Mesenchymal stem cell (in vitro differentiated cells and primary cell): ENCODE data around the gene ARPC5.

Experiments
- DNase-seq: peaks from one replicate; pipeline ENCODE4 v3.0.0-alpha.2; 2013
- H2AFZ ChIP-seq: one replicate; pipeline ENCODE4 v1.6.1; 2013; ENCODE audit warnings: low read depth, mild to moderate bottlenecking, control low read depth, inconsistent platforms, low read length, moderate library complexity
- H2AK5ac ChIP-seq: 2 replicates; pipeline ENCODE4 v1.6.1; 2013; ENCODE audit warnings: low read length, moderate library complexity, mild to moderate bottlenecking, inconsistent platforms; ENCODE audit not compliant: severe bottlenecking
- H2BK120ac ChIP-seq: one replicate; pipeline ENCODE4 v1.6.1; 2013; ENCODE audit warnings: low read depth, mild to moderate bottlenecking, inconsistent platforms, low read length, moderate library complexity
- H2BK12ac ChIP-seq, 2 experiments: one replicate each; pipeline ENCODE4 v1.6.1; 2013; ENCODE audit warnings: inconsistent platforms in 2 of 2, low read length in 2 of 2, mild to moderate bottlenecking in 2 of 2, moderate library complexity in 2 of 2, control low read depth in 1 of 2
- H2BK15ac ChIP-seq: one replicate; pipeline ENCODE4 v1.6.1; 2013; ENCODE audit warnings: mild to moderate bottlenecking, low read depth, inconsistent platforms; ENCODE audit not compliant: poor library complexity, severe bottlenecking
- H2BK5ac ChIP-seq: 2 replicates; pipeline ENCODE4 v1.6.1; 2013; ENCODE audit warnings: low read depth, mild to moderate bottlenecking, low read length, control low read depth, inconsistent platforms; ENCODE audit not compliant: poor library complexity, severe bottlenecking
- H3K14ac ChIP-seq, 2 experiments: one replicate each; pipeline ENCODE4 v1.6.1; 2013; ENCODE audit warnings: inconsistent platforms in 2 of 2, low read length in 2 of 2, control low read depth in 1 of 2, mild to moderate bottlenecking in 1 of 2, moderate library complexity in 1 of 2
- H3K18ac ChIP-seq, 2 experiments: one replicate each; pipeline ENCODE4 v1.6.1; 2013; ENCODE audit warnings: inconsistent platforms in 2 of 2, low read length in 2 of 2, control low read depth in 1 of 2, low read depth in 1 of 2, mild to moderate bottlenecking in 1 of 2
- H3K23ac ChIP-seq, 2 experiments: one replicate each; pipeline ENCODE4 v1.6.1; 2013; ENCODE audit warnings: inconsistent platforms in 2 of 2, low read length in 2 of 2, mild to moderate bottlenecking in 2 of 2, moderate library complexity in 2 of 2, control low read depth in 1 of 2
- H3K27ac ChIP-seq: 2 replicates; pipeline ENCODE4 v1.5.1; 2013; ENCODE audit warnings: mild to moderate bottlenecking, moderate library complexity, low read length, control low read depth, inconsistent platforms; ENCODE audit not compliant: poor library complexity, severe bottlenecking
- H3K27me3 ChIP-seq, 2 experiments: 2 replicates each; pipeline versions ENCODE4 v1.6.1 to v1.7.0; 2013; ENCODE audit warnings: low read length in 2 of 2, mild to moderate bottlenecking in 2 of 2, moderate library complexity in 2 of 2, control low read depth in 1 of 2, inconsistent platforms in 1 of 2; ENCODE audit not compliant: control insufficient read depth in 1 of 2, insufficient read depth in 1 of 2
- H3K36me3 ChIP-seq, 2 experiments: 2 replicates each; pipeline versions ENCODE4 v1.6.1 to v1.7.0; 2013; ENCODE audit warnings: low read length in 2 of 2, control low read depth in 1 of 2, inconsistent platforms in 1 of 2, low read depth in 1 of 2, mild to moderate bottlenecking in 1 of 2; ENCODE audit not compliant: insufficient read depth in 2 of 2, control insufficient read depth in 1 of 2
- H3K4ac ChIP-seq, 2 experiments: one replicate each; pipeline ENCODE4 v1.6.1; 2013; ENCODE audit warnings: inconsistent platforms in 2 of 2, low read length in 2 of 2, mild to moderate bottlenecking in 2 of 2, moderate library complexity in 2 of 2, control low read depth in 1 of 2, low read depth in 1 of 2
- H3K4me1 ChIP-seq: 2 replicates; pipeline ENCODE4 v1.6.1; 2013; ENCODE audit warnings: low read depth, low read length, control low read depth; ENCODE audit not compliant: control insufficient read depth, insufficient read depth
- H3K4me2 ChIP-seq: 2 replicates; pipeline ENCODE4 v1.6.1; 2013; ENCODE audit warnings: low read length, mild to moderate bottlenecking, inconsistent platforms; ENCODE audit not compliant: poor library complexity, severe bottlenecking
- H3K4me3 ChIP-seq, 2 experiments: 2 replicates each; pipeline versions ENCODE4 v1.5.1 to v1.7.0; 2013; ENCODE audit warnings: low read length in 2 of 2, mild to moderate bottlenecking in 2 of 2, control low read depth in 1 of 2, low read depth in 1 of 2; ENCODE audit not compliant: insufficient read depth in 1 of 2
- H3K79me1 ChIP-seq: replicated peaks from 2 replicates; pipeline ENCODE4 v1.6.1; 2013; ENCODE audit warnings: mild to moderate bottlenecking, control low read depth, low read length, inconsistent platforms; ENCODE audit not compliant: poor library complexity, severe bottlenecking
- H3K9ac ChIP-seq: 2 replicates; pipeline ENCODE4 v1.7.0; 2013; ENCODE audit warnings: mild to moderate bottlenecking, low read length, moderate library complexity
- H3K9me3 ChIP-seq: 2 replicates; pipeline ENCODE4 v1.7.0; 2013; ENCODE audit warnings: mild to moderate bottlenecking, low read length; ENCODE audit not compliant: control insufficient read depth
- H4K8ac ChIP-seq: one replicate; pipeline ENCODE4 v1.6.1; 2013; ENCODE audit warnings: inconsistent platforms, mild to moderate bottlenecking, low read length, moderate library complexity
- H4K91ac ChIP-seq: one replicate; pipeline ENCODE4 v1.6.1; 2013; ENCODE audit warnings: mild to moderate bottlenecking, low read length, inconsistent platforms
- WGBS: methylation state at CpG from one replicate; pipeline ENCODE4 v1.1.7; 2013; ENCODE audit warnings: mixed read lengths; 5-methylcytosine and 5-hydroxymethylcytosine counted together

The ARPC5 gene

GRCh38 chr1:183609313-183609712, 26.3 kb downstream of the ARPC5 start:
- H3K27me3 ChIP-seq, result no peaks in the 10 kb centered on the region
- no peak overlapping the region for H2BK12ac ChIP-seq
- H2BK5ac ChIP-seq, result no peak overlapping the region
- H2AK5ac ChIP-seq, result no peak overlapping the region
- no peak overlapping the region for H3K27ac ChIP-seq
- no peak overlapping the region for H3K23ac ChIP-seq
- H3K9me3 ChIP-seq, result no peaks in the 10 kb centered on the region
- WGBS, result 42% methylated on average over 3 of the region's 5 CpGs
- H3K4ac ChIP-seq, result no peak overlapping the region
- H3K9ac ChIP-seq, result peak overlapping the region; percentile 85
- DNase-seq, result peak; percentile 73
- no peak overlapping the region for H4K91ac ChIP-seq
- H3K4me1 ChIP-seq, result peaks cover 7% of the 10 kb centered on the region
- no peak overlapping the region for H3K4me2 ChIP-seq
- H2BK15ac ChIP-seq, result no peak overlapping the region
- H2BK120ac ChIP-seq, result no peak overlapping the region
- H3K4me3 ChIP-seq, result peak overlapping the region in 1 of 2 experiments; percentile 6
- no peaks in the 10 kb centered on the region for H3K36me3 ChIP-seq
- H3K14ac ChIP-seq, result no peak overlapping the region
- H4K8ac ChIP-seq, result no peak overlapping the region
- no peak overlapping the region for H2AFZ ChIP-seq
- no peaks in the 10 kb centered on the region for H3K79me1 ChIP-seq
- H3K18ac ChIP-seq, result no peak overlapping the region

DNA sequence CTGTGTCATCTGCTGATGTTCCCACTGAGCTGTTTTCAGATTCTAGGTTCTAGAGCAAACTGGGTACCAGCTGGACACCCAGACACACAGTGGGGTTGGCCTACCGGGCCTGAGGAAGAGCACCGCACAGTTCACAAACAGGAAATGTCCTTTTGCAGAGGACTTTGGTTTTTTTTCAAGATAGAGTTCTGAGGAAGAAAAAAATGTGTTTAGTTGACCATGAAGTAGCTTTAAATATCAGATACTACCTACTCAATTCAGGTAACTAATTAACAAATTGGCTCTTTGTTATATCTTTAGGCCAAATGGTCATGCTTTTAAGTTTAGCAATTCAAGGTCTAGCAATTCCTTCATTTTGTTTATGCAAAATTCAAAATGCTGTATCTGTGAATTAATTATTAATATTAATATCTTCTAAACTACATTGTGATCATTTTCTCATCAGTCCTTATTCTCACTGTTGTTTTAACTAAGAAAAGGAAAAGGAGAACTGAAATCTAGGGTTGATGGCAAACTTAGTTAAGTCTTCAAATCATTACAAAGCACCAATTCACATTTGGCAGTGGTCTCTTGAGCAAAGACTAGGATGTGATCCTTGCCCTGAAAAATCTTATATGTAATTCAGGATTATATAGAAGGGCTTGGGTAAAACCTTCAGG, 28.1 kb downstream of the ARPC5 start:
- Histone ChIP-seq H3K18ac (no peak overlapping the region), H4K8ac (no peak overlapping the region), H3K27ac (no peak overlapping the region), H3K9ac (peak overlapping the region; percentile 85), H3K4me1 (peaks cover 11% of the 10 kb centered on the region), H2AFZ (no peak overlapping the region), H3K36me3 (no peaks in the 10 kb centered on the region), H3K9me3 (no peaks in the 10 kb centered on the region), H2AK5ac (no peak overlapping the region), H2BK120ac (no peak overlapping the region), H3K23ac (no peak overlapping the region), H2BK12ac (no peak overlapping the region), H2BK15ac (no peak overlapping the region), H3K4ac (no peak overlapping the region), H3K14ac (no peak overlapping the region), H4K91ac (no peak overlapping the region), H2BK5ac (no peak overlapping the region), H3K79me1 (no peaks in the 10 kb centered on the region), H3K4me2 (no peak overlapping the region), H3K27me3 (no peaks in the 10 kb centered on the region), H3K4me3 (no peak overlapping the region)
- DNase-seq, result no peak
- 63% methylated on average over 2 of the region's 2 CpGs for WGBS

- Histone ChIP-seq H3K18ac (no peak overlapping the region), H3K14ac (no peak overlapping the region), H3K27ac (no peak overlapping the region), H3K4me2 (no peak overlapping the region), H3K23ac (no peak overlapping the region), H2BK12ac (no peak overlapping the region), H3K4me1 (peaks cover 11% of the 10 kb centered on the region), H2BK5ac (no peak overlapping the region), H3K9me3 (no peaks in the 10 kb centered on the region), H4K91ac (no peak overlapping the region), H4K8ac (no peak overlapping the region), H3K4me3 (no peak overlapping the region), H3K27me3 (no peaks in the 10 kb centered on the region), H2AK5ac (no peak overlapping the region), H3K9ac (no peak overlapping the region), H2BK15ac (no peak overlapping the region), H3K4ac (no peak overlapping the region), H2BK120ac (no peak overlapping the region), H2AFZ (no peak overlapping the region), H3K79me1 (no peaks in the 10 kb centered on the region), H3K36me3 (no peaks in the 10 kb centered on the region)
- 100% methylated on average over 2 of the region's 2 CpGs for WGBS
- no peak for DNase-seq
These were observed 29.7 kb downstream of the ARPC5 start for GRCh38 chr1:183605904-183606303.

DNA sequence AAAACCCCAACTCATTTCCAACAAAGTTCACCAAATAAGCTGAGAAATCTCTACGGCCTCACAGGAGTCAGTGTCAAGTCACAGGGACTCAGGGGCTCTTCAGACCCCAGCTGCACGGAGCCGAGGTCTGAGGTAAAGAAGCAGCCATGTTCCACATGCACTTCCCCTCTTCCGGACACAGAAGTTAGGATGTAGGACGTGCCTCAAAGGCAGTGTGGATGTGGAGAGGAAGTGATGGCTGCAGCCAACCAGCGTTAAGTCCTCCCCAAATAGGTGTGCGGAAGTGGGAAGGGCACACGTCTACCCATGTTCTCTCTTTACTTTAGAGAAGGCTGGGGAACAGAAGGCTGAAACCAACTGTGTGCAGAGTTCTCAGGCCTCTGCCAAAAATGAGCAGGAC, 30.8 kb downstream of the ARPC5 start:
- no peak for DNase-seq
- H3K23ac ChIP-seq, result no peak overlapping the region
- H3K4me1 ChIP-seq, result peaks cover 11% of the 10 kb centered on the region
- H3K9me3 ChIP-seq, result no peaks in the 10 kb centered on the region
- H2AFZ ChIP-seq, result no peak overlapping the region
- H3K27me3 ChIP-seq, result no peaks in the 10 kb centered on the region
- H3K14ac ChIP-seq, result no peak overlapping the region
- no peak overlapping the region for H2BK15ac ChIP-seq
- H3K4me3 ChIP-seq, result no peak overlapping the region
- H3K18ac ChIP-seq, result no peak overlapping the region
- no peaks in the 10 kb centered on the region for H3K36me3 ChIP-seq
- no peak overlapping the region for H3K4me2 ChIP-seq
- no peak overlapping the region for H4K8ac ChIP-seq
- H2BK12ac ChIP-seq, result no peak overlapping the region
- H4K91ac ChIP-seq, result no peak overlapping the region
- H2BK5ac ChIP-seq, result no peak overlapping the region
- no peak overlapping the region for H3K4ac ChIP-seq
- no peak overlapping the region for H2BK120ac ChIP-seq
- 88% methylated on average over 8 of the region's 8 CpGs for WGBS
- no peak overlapping the region for H2AK5ac ChIP-seq
- H3K79me1 ChIP-seq, result no peaks in the 10 kb centered on the region
- no peak overlapping the region for H3K27ac ChIP-seq
- H3K9ac ChIP-seq, result no peak overlapping the region
